Endothelial cell of umbilical vein (primary cell): Measurements from ENCODE around the gene PDIA5. TPM values are rescaled to one million over a fixed set of nuclear protein-coding genes. Genes with fewer than 3 reads are reported as not detected.

ENCODE experiments used
- BruUV-seq: library from RNA; stranded (reverse); fragments of 400-500 nt; replicated peaks from 2 replicates; lab custom pipeline; 2021; lab: Mats Ljungman, UMichigan
- CTCF ChIA-PET: fragments of 300-600, 350-600 bp; sonication (Branson Sonifier 250); formaldehyde crosslinking; loops from one replicate; lab custom pipeline; 2021; ENCODE audit warnings: antibody characterized with exemption, inconsistent platforms; lab: Charles Lee
- POLR2A ChIA-PET: fragments of 300-600, 350-600 bp; sonication (Branson Sonifier 250); formaldehyde crosslinking; loops from one replicate; lab custom pipeline; 2021; ENCODE audit warnings: antibody characterized with exemption, inconsistent platforms; lab: Charles Lee
- DNase-seq: peaks from one replicate; pipeline ENCODE4 v3.0.0-alpha.2; 2011; ENCODE audit warnings: low read depth, low spot score
- FAIRE-seq: peaks from 2 replicates; lab custom pipeline; 2011; peaks lifted over from hg19 to GRCh38; lab: Jason Lieb, UNC
- H2AFZ ChIP-seq: 2 replicates; pipeline ENCODE4 v1.6.0; 2012; ENCODE audit warnings: low read depth, low read length, control low read depth, inconsistent platforms
- H3K27ac ChIP-seq: 2 replicates; pipeline ENCODE4 v1.5.1; 2011; ENCODE audit warnings: low read depth, mild to moderate bottlenecking, control low read depth, low read length, moderate library complexity; ENCODE audit not compliant: insufficient read depth
- H3K27me3 ChIP-seq, 2 experiments: 2 replicates each; pipeline versions ENCODE4 v1.6.0 to v1.6.1; 2011; ENCODE audit warnings: low read length in 2 of 2, mixed read lengths in 1 of 2; ENCODE audit not compliant: control insufficient read depth in 2 of 2, insufficient read depth in 2 of 2
- H3K36me3 ChIP-seq, 2 experiments: 2 replicates in 1 of 2; 3 replicates in 1 of 2; pipeline ENCODE4 v1.5.1; 2011; ENCODE audit warnings: low read length in 2 of 2, mild to moderate bottlenecking in 1 of 2, moderate library complexity in 1 of 2; ENCODE audit not compliant: control insufficient read depth in 2 of 2, insufficient read depth in 2 of 2; ENCODE audit errors: extremely low read depth in 1 of 2
- H3K4me1 ChIP-seq: 3 replicates; pipeline ENCODE4 v1.5.1; 2011; ENCODE audit warnings: mild to moderate bottlenecking, low read length; ENCODE audit not compliant: control insufficient read depth, insufficient read depth; ENCODE audit errors: extremely low read depth
- H3K4me2 ChIP-seq: 2 replicates; pipeline ENCODE4 v1.6.1; 2011; ENCODE audit warnings: low read length, control low read depth, mixed read lengths; ENCODE audit not compliant: insufficient read depth
- H3K4me3 ChIP-seq, 3 experiments: fragments of 200-600 bp in 1 of 3; sonication (generic), shearing (Covaris generic) in 1 of 3; replicated peaks in 1 of 3; 2 replicates each; pipeline ENCODE4 v1.5.1; 2011 to 2016; ENCODE audit warnings: control low read depth in 3 of 3, low read length in 3 of 3, mild to moderate bottlenecking in 2 of 3, inconsistent platforms in 1 of 3, low read depth in 1 of 3, moderate library complexity in 1 of 3; ENCODE audit not compliant: insufficient read depth in 1 of 3
- H3K79me2 ChIP-seq: 2 replicates; pipeline ENCODE4 v1.6.0; 2012; ENCODE audit warnings: low read length, inconsistent platforms; ENCODE audit not compliant: control insufficient read depth, insufficient read depth
- H3K9ac ChIP-seq: replicated peaks from 2 replicates; pipeline ENCODE3; 2011; ENCODE audit warnings: low read length, control low read depth; ENCODE audit not compliant: insufficient read depth; ENCODE audit errors: extremely low read depth
- H3K9me1 ChIP-seq: replicated peaks from 3 replicates; pipeline ENCODE4 v1.6.0; 2011; ENCODE audit warnings: mild to moderate bottlenecking, low read length; ENCODE audit not compliant: control insufficient read depth, insufficient read depth; ENCODE audit errors: extremely low read depth
- H3K9me3 ChIP-seq: replicated peaks from 2 replicates; pipeline ENCODE4 v1.5.1; 2012; ENCODE audit warnings: low read length, inconsistent platforms; ENCODE audit not compliant: control insufficient read depth, insufficient read depth
- H4K20me1 ChIP-seq: replicated peaks from 2 replicates; pipeline ENCODE3; 2011; ENCODE audit warnings: mild to moderate bottlenecking, low read length; ENCODE audit not compliant: control insufficient read depth, insufficient read depth; ENCODE audit errors: extremely low read depth
- CTCF ChIP-seq, 2 donors: IDR thresholded peaks; 1 replicate in 1 of 2; 2 replicates in 1 of 2; pipeline ENCODE4 v1.5.1; 2011; ENCODE audit warnings: low read length in 2 of 2, mild to moderate bottlenecking in 2 of 2, moderate library complexity in 2 of 2, control low read depth in 1 of 2, inconsistent platforms in 1 of 2, low read depth in 1 of 2; ENCODE audit not compliant: insufficient read depth in 1 of 2; ENCODE audit errors: extremely low read depth in 1 of 2
- POLR2A ChIP-seq: IDR thresholded peaks from 2 replicates; pipeline ENCODE4 v1.6.1; 2012; ENCODE audit warnings: low read depth, mild to moderate bottlenecking, control low read depth, low read length
- dilution Hi-C: fragments of 300-500 bp; cut with MboI; formaldehyde crosslinking; loops from one replicate; pipeline ENCODE4 v1.15.0; 2019; ENCODE audit warnings: low sequenced_read_pairs; ENCODE audit not compliant: extremely low pct_ligation_motif_present
- intact Hi-C: fragments of 100-400 bp; cut with micrococcal nuclease; formaldehyde crosslinking; loops from one replicate; pipeline ENCODE4 v1.10.0; 2022
- polyA plus RNA-seq, 4 experiments: library from polyadenylated mRNA; depleted of rRNA in 3 of 4; stranded (reverse) in 3 of 4; unstranded in 1 of 4; fragments of >200 nt; gene quantifications; 2 replicates each; pipeline versions ENCODE4 v1.2.1 to v1.2.3, GENCODE V29; 2011 to 2012; ENCODE audit warnings: missing spikeins in 1 of 4
- total RNA-seq: library from RNA; stranded (reverse); gene quantifications from 2 replicates; pipeline ENCODE4 v1.2.3, GENCODE V29; 2021

PDIA5 gene
- total and polyA plus RNA-seq, 2 donors (not counting 3 experiments of a cell fraction or from before 2014, with no cell fraction given), result 55.7 to 85.6 TPM

GRCh38 chr3:123067689-123068600, 1.1 kb downstream of the PDIA5 start:
- dilution Hi-C loops (no loop called here), intact Hi-C loops (loop anchor here (1.0 to 5.0 kb wide), 3 partner anchors 8 to 134 kb away; partner anchors contain the start of gene SEC22A)
- peak overlapping the region; percentile 92 to 96 (median 93) for H3K4me3 ChIP-seq
- ChIA-PET POLR2A (interaction anchor here (1.3 to 1.8 kb wide), 3 partner anchors 9 to 13 kb away, joined by 5 to 10 read pairs (median 5); no protein-coding TSS in a partner anchor), CTCF (interaction anchor here (0.6 to 2.7 kb wide), 11 partner anchors 9 to 125 kb away, joined by 3 to 20 read pairs (median 5); partner anchors contain the start of gene SEMA5B)
- H2AFZ ChIP-seq, result peak overlapping the region; percentile 76
- FAIRE-seq (peak; percentile 88), DNase-seq (peak; percentile 31)
- peaks cover 58% of the 10 kb centered on the region for H3K79me2 ChIP-seq
- peak overlapping the region; percentile 42 for H3K27ac ChIP-seq
- peak overlapping the region; percentile 96 for H3K4me2 ChIP-seq
- H3K36me3 ChIP-seq, result no peaks in the 10 kb centered on the region
- no peaks in the 10 kb centered on the region for H4K20me1 ChIP-seq
- peak; percentile 9 for TF ChIP-seq POLR2A
- TF ChIP-seq CTCF (IDR thresholded peaks at IDR 0.05; ENCODE audit: extremely low read depth in 1 of 2, insufficient read depth in 1 of 2, low read depth in 1 of 2, low read length in 2 of 2), result no peak
- BruUV-seq, result TSS peak; percentile 37
- no peaks in the 10 kb centered on the region for H3K9me1 ChIP-seq
- H3K27me3 ChIP-seq, result peaks cover 2% of the 10 kb centered on the region in 2 experiments
- H3K9ac ChIP-seq, result peak overlapping the region; percentile 81
- peaks cover 19% of the 10 kb centered on the region for H3K4me1 ChIP-seq
- H3K9me3 ChIP-seq, result no peaks in the 10 kb centered on the region
